ENCODE measurements around the gene AP2A2.

AP2A2 gene

GRCh38 chr11:1030086-1030485 lies 104.4 kb downstream of the AP2A2 start:
- no peak for DNase-seq (ENCODE audit: low read depth)

- DNase-seq (ENCODE audit: low read depth), result no peak
Observed at GRCh38 chr11:1030556-1030955, 104.9 kb downstream of the AP2A2 start.

DNA sequence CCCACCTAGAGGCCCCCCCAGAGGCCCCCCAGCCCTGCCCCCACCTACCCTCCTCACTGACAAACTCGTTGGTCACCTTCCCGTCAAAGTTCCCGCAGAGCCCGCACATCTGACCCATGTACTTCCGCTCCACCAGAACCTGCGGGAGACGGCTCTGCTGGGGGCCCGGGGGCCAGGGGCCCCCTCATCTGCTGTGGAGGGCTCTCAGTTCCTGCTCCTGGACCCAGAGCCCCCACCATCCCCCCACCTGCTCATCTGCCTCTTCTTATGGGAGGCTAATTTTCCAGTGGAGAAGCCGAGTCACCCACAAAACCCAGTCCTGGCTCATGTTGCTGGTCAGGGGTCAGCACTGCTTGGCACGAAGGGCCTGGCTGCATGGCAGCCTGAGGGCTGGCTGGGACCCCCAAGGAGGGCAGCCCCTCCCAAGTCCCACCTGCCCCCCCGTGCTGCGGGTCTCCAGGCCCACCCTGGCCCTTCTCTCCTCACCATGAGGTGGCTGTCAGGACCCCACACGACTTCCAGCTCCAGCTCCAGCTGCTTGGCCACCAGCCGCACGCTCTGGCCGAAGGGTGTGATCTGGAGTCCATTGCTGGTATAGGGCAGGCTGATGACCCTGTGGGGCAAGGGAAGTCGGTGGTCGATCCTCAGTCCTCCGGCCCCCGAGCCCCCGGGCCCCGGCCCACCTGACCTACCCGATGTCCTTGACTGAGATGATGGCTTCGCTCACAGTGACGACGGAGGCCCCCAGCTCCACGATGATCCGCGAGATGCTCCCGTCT lies 105.6 kb downstream of the AP2A2 start:
- DNase-seq (ENCODE audit: low read depth), result no peak

DNA sequence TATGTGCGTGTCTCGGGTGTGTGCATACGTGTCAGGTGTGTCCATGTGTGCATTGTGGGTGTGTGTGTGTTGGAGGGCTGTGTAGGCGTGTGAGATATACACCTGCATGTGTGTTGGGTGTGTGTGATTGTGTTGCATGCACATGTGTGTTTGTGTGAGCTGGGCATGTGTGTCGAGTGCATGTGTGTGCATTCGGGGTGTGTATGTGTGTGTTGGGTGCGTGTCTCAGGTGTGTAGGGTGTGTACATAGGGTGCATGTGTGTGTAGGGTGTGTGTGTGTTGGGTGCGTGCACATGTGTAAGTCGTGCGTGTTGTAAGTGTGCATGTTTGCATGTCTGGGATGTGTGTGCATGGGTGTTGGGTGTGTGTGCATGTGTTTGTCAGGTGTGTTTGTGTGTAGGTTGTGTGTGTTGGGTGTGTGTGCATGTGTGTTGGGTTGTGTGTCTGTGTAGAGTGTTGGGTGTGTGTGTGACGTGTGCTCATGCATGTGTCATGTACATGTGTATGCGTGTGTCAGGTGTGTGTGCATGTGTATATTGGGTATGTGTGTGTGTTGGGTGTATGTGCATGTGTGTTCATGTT lies 106.7 kb downstream of the AP2A2 start:
- DNase-seq (ENCODE audit: low read depth), result no peak

GRCh38 chr11:1033016-1033798 lies 107.5 kb downstream of the AP2A2 start:
- DNase-seq (ENCODE audit: low read depth), result no peak

- DNase-seq (ENCODE audit: low read depth), result no peak
Observed at GRCh38 chr11:1034001-1034400, 108.3 kb downstream of the AP2A2 start.

GRCh38 chr11:1034456-1035295 lies 109.0 kb downstream of the AP2A2 start:
- no peak for DNase-seq (ENCODE audit: low read depth)

DNA sequence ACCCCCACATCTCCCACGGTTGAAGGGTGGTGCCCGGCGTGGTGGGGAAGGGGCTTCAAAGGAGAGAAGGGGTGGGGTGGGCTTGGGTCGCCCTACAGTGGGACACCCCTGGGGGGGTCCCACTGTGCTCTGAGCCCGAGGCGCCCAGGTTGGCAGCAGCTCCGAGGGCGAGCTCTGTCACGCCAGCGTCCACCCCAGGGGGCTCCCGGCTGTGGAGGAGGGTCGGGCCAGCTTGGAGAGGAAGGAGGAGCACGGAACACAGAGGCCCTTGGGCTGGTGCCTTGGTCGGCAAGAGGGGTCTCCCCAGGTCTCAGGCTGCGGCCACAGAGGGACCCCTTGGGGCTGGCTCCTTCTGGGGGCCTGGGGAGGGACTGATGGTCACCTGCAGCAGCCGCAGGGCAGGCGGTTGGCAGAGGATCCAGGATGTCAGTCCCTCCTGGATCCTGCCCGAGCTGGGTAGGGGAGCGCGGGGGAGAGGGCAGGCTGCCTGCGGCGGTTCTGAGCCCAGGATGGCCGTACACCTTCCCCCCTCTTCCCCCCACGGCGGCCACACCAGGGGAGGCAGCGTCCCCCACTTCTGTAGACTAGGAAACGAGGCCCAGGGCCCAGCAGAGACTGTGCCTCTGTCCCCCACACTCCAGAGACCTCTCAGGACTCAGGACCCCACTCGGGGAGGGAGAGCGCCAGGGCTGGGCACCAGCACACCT lies 110.1 kb downstream of the AP2A2 start:
- no peak for DNase-seq (ENCODE audit: low read depth)

GRCh38 chr11:1036303-1036923 lies 110.7 kb downstream of the AP2A2 start, which contains the start of gene MUC6:
Gene MUC6, minus strand, starts transcription at chr11:1036718. Its CDS starts 63 bp downstream, at chr11:1036655.
- DNase-seq (ENCODE audit: low read depth), result no peak

DNA sequence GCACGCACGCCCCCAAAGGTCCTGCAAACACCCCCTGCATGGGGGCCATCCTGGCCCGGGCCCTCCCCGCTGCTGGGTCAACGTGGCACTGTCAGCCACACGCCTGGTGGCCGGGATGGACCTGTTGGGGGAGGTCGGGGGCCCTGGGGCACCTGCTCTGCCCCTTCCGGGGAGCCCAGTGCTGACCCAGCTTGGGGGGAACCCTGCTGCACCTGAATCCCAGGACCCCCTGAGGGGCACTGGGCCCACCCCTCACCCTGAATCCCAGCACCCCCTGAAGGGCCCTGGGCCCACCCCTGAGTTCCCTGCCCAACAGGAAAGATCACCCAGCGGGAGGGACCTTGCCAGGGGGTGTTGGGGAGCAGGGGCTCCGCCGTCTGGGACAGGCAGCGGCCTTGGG lies 111.3 kb downstream of the AP2A2 start:
- no peak for DNase-seq (ENCODE audit: low read depth)

DNA sequence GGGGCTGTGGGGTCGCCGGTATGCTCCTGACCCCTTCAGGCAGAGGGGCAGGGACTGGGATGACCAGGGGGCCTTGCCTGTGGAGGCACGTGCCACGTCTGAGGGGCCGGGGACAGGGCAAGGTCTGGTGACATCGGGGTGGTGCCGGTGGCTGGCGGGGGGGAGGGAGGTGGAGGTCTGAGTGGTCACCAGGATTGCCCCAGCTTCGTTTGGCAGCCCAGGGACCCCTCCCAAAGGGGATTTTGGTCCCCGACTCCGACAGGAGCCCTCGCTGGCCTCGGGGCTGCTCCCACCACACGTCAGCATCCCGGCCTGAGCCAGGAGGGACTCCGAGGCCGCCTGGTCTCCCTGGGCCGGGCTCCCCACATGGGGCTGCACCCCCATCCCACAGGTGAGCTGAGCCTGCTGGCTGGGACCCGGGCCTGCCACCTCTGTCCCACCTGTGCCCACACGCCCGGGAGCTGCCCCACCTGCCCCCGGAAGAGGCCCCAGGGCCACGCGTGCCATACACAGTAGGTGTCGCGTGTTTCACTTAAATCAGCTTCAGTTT lies 111.9 kb downstream of the AP2A2 start:
- no peak for DNase-seq (ENCODE audit: low read depth)

DNA sequence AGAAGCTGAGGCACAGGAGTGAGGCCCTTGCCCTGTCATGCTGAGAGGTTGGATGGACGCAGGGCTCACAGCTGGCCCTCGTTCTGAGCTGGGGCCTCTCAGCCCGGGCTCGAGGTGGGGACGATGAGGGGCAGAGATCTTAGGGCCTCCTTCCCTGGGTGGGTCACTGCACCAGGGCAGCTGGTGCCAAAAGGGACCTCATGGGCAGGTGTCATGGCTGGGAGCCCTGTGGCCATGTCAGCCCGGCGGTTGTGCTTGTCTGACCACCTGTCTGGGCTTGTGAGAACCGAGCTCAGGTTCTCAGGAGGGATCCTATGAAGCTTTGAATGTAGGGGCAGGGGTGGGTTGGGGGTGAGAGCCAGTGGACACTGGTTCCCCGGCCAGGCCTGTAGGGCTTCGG lies 112.7 kb downstream of the AP2A2 start:
- no peak for DNase-seq (ENCODE audit: low read depth)

DNA sequence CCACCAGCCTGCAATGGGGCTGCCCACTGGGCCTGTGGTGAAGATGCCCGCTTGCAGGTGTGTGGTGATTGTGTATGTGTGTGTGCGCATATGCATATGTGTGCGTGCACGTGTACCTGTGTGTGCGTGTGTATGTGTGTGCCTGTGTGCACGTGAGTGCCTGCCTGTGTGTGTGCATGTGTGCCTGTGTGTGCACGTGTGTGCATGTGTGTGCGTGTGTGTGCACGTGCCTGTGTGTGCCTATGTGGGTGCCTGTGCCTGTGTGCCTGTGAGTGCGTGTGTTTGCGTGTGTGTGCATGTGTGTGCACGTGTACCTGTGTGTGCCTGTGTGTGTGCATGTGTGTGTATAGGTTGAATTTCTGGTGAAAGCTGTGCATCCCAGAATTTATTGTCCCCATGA lies 113.3 kb downstream of the AP2A2 start:
- DNase-seq (ENCODE audit: low read depth), result no peak

DNA sequence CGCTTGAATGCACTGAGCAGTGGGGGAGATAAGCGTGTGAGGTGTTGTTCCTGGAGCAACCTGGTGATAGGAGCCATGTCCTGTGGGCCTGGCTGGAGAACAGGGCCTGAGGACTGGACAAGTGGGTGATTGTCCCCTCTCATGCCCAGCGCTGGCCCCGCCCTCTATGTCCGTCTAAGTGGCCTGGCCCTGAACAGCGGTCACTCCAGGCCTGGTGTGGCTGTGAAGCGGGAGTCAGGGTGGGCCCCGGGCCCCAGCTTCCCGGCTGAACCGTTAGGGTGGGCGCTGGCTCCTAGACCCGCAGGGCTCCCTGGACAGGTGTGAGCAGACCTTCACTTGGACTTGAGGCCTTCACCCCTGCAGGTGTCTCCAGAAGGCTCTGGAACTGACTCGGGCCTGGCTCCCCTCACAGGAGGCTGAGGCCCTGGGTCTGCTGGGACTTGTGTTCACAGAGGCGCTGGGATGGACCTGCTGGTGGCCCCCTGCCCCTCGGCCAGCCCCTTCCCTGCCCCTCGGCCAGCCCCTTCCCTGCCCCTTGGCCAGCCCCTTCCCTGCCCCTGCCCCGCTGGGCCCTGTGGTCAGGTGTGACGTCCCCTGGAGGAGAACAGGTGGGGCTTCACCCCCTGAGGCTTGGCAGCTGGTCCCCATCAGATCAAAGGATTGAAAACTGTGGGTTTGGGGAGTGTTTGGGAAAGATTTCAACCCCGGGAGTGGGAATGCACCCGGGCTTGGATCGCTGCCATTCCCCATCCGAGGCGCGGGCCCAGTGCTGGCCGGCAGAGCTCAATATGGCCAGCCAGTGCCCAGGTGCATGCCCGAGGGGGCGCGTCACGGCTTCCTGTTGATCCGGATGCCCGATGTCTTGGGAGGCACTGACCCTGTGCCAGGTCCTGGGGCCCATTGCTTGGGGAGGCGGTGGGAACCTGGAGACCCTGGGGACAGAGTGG lies 114.1 kb downstream of the AP2A2 start:
- DNase-seq (ENCODE audit: low read depth), result no peak

DNA sequence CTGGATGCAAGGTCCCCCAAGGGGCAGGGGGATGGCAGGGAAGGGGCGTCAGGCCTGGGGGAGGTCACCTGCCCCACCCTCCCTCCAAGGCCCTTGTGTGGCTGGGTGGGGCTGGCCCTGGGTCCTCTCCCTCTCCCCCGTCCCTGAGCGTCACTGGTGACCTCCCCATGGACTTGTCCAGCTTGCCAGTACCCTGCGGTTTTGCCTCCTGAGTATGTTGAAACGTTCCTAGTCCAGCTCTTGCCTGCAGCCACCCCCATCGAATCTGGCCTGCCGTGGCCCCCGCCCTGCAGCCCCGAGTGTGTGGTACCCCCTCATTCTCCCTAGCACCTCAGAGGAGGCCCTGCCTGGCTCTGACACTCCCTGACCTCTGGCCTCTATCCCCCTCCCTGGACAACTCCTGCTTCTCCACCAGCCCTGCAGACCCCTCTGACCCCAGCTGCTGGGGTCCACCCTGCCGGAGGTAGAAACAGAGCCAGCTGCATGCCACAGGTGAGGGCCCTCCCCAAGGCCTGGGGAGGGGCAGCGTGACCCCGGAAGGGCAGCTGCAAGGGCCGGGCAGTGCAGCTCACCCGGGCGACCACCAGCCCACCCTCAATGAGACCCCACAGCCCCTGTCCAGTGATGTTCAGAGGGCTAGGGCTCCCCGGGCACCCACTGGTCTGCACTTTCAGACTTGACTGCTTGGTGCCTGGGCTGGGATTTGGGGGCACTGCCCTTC lies 114.9 kb downstream of the AP2A2 start:
- no peak for DNase-seq (ENCODE audit: low read depth)

DNA sequence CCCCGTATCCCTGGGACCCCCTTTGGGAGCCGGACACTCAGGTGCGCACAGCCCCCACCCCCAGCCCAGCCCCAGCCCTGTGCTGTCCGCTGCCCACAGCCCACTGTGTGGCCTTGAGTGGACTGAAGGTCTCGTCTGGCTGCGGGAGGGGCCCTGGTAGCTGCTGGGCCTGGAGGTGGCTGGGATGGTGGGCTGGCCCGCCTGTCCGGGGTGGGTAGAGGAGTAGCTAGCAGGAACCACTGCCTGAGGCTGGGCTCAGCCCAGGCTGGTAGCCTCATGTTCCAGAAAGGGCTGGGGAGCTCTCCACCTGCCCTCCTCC lies 115.4 kb downstream of the AP2A2 start:
- no peak for DNase-seq (ENCODE audit: low read depth)

DNA sequence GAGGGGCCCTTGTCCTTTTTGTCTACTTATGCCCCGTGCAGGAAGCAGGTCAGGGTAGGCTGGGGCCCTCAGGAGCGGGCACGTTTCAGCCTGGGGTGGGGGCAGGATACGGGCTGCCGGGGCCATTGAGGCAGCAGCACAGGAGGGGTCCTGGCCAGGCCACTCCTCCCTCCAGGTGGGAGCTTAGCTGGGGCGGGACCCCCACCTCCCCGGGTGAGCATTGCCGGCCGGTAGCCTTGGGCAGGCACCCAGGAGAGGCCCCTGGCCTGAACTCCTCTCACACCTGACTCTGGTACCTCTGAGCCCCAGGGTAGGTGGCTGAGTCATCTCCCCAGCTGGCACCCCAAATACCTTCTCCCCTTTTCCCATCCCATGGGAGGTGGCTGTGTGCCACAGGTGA lies 115.8 kb downstream of the AP2A2 start:
- DNase-seq (ENCODE audit: low read depth), result no peak

DNA sequence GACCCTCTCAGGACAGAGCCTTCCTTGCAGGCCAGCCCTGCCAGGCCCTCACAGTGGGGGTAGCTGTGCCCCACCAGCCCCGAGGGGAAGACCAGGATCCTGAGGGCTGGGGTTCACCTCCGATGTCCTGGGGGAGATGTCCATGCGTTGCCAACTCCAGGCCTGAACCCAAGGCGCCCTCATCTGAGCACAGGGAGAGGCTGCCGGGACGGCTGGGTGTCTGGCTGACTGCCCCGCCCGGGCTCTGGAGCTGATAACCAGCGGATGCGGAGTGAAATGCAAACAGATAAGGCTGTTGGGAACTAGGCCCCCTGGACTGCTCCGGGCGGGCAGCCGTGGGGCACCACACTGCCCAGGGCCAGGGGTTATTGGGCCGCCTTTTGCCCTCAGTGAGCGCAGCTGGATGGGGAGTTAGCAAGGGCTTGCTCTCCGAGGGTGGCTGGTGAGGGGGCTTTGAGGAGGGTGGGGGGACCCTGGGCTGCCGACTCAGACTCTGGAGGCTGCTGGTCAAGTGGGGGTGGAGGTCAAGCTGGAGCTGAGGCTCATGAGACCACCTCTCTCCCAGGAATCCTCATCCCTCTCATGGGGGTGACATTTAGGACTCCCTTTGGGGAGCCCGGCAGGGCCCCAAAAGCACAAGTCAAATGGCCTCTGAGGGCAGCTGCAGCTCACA lies 116.4 kb downstream of the AP2A2 start:
- no peak for DNase-seq (ENCODE audit: low read depth)
